ENCODE results near the gene LOXL3.

DNA sequence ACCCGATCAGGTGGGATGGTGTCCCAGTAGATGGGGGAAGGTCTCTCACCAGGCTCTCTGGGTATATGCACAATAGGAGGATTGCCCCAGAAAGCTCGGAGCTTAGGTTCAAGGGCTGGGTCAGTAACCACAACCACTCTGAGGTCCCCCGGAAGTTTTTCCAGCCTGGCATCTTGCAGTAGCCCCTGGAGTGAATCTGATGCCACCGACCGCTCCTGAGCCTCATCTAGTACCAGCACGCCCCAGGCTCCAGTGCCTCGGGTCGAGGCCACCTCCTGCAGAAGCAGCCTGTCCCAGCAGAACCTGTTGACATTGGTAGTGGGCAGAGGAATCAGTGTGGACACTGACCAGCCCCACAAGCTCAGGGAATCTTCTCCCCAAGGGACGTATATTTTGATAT lies 29.7 kb downstream of the LOXL3 start:
- TF ChIP-seq, protein P1, sequence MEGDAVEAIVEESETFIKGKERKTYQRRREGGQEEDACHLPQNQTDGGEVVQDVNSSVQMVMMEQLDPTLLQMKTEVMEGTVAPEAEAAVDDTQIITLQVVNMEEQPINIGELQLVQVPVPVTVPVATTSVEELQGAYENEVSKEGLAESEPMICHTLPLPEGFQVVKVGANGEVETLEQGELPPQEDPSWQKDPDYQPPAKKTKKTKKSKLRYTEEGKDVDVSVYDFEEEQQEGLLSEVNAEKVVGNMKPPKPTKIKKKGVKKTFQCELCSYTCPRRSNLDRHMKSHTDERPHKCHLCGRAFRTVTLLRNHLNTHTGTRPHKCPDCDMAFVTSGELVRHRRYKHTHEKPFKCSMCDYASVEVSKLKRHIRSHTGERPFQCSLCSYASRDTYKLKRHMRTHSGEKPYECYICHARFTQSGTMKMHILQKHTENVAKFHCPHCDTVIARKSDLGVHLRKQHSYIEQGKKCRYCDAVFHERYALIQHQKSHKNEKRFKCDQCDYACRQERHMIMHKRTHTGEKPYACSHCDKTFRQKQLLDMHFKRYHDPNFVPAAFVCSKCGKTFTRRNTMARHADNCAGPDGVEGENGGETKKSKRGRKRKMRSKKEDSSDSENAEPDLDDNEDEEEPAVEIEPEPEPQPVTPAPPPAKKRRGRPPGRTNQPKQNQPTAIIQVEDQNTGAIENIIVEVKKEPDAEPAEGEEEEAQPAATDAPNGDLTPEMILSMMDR (IDR thresholded peaks at IDR 0.05; ENCODE audit: insufficient read depth, low read length, poor library complexity, severe bottlenecking) = no peak
- TF ChIP-seq EZH2phosphoT487 (conservative IDR thresholded peaks at IDR 0.05; ENCODE audit: low read length) = no peak
